GM18909 (cell line): ENCODE measurements around the gene ZFYVE21.

ENCODE experiments used
- ATAC-seq: cut with Tn5 transposase; IDR thresholded peaks from one replicate; pipeline ENCODE4 v1.9.1; 2021; ENCODE audit warnings: mild to moderate bottlenecking; ENCODE audit not compliant: unreplicated experiment, poor library complexity

ZFYVE21 gene

GRCh38 chr14:103721334-103722120 is 5.9 kb downstream of the ZFYVE21 start:
- no peak for ATAC-seq

- ATAC-seq = no peak
These were observed 8.1 kb downstream of the ZFYVE21 start for GRCh38 chr14:103723748-103724081.

- no peak for ATAC-seq
These were observed 8.5 kb downstream of the ZFYVE21 start for GRCh38 chr14:103724116-103724515.

DNA sequence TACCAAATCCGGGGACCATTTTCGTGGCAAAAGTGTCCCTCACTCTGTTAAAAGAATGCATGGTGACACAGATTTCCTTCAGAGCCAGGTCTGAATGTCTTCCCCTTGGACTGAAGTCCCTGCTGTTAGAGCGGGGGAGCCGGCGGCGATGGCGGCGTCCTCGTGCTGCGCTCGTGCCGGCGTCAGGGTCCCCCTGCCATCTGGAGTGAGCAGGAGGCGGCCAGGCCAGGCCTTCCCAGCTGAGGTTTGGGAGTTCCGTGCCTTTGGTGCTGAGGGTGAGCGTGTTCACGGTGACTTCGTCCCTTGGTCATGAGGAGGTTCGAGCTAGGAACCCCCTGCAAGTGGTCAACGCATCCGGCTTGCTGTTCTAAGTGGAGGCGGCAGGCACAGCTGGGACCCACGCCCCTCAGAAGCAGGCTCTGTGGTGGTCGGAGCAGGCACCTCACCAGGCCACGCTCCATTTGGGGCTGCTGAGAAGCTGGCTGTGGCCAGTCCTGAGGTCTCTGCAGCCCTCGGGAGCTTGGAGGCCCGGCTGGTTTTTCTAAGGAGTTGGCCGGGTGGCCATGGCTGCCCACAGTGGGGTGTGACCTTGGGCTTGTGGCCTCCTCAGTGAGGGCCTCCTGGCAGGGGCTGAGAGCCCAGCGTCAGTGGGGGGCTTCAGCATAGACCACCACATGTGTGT is 9.5 kb downstream of the ZFYVE21 start:
- no peak for ATAC-seq

DNA sequence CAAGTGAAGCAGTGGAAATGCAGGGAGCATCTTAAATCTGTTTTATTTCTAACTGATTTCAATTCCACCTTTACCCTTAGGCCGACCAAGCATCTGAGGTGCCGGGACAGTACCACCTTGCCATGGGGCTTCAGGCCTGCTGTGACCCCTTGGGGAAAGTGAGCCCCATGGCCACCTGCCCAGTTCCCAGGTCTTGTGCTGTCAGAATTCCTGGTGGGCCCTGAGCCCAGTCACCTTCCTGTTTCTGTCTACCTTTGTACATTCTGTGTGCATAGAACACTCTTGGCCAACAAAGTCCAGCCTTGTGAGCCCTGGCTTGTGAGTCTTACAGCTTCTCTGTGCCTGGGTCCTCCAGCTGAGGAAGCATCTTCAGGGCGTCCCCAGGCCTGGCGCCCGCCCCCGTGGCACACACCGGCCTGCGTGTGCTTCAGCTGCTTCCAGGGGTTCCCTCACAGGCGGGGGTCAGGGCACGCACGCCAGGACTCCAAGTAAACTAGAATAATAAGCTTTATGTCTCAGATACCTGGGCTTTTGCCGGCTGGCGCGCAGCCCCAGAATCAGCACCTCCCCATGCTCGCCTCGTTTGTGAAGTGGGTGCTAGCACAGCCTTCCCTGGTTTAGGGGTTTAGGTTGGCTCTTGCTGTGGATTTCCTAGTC is 10.3 kb downstream of the ZFYVE21 start:
- no peak for ATAC-seq

- no peak for ATAC-seq
These were observed 10.9 kb downstream of the ZFYVE21 start for GRCh38 chr14:103726474-103726873.

DNA sequence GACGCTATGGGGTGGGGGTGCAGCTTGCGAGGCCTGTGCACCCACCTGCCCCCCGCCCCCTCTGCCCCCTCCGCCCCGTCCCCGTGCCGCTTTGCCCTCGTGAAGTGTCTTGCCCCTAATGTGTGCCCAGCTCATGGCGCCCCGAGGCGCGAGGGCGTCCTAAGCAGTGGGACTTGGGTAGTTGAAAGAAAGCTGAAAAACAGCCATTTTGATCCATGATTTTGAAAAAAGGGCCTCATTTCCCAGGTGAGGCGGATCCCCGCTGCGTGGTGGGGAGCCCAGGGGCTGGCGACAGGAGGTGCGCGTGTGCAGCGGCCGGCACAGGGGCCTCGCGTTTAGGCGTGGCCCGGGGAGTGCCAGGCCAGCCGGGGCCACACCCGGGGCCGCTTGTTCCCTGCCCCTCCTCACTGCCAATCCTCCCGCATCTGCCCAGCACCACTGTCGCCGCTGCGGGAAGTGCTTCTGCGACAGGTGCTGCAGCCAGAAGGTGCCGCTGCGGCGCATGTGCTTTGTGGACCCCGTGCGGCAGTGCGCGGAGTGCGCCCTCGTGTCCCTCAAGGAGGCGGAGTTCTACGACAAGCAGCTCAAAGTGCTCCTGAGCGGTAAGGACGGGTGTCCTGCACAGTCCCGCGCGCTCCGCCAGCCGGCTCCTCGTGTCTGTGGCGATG is 11.8 kb downstream of the ZFYVE21 start:
- ATAC-seq = no peak

DNA sequence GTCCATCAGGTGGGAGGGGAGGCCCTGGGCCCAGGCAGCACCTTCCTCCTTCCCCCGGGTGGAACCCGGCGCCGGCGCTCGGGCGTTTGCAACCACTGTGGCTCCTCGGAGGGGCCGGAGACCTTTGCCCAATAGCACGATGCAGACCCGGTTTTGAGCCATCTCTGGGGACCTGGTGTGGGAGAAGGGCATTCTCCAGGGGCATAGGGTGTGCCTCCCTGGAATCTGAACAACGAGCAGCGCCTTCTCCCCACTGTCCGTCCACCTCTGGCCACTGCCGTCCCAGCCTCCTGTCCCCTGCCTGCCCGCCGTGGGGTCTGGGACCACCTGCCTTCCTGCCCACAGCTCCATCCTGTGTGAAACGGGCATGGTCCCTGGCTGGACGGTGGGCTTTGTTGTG is 12.5 kb downstream of the ZFYVE21 start:
- no peak for ATAC-seq

DNA sequence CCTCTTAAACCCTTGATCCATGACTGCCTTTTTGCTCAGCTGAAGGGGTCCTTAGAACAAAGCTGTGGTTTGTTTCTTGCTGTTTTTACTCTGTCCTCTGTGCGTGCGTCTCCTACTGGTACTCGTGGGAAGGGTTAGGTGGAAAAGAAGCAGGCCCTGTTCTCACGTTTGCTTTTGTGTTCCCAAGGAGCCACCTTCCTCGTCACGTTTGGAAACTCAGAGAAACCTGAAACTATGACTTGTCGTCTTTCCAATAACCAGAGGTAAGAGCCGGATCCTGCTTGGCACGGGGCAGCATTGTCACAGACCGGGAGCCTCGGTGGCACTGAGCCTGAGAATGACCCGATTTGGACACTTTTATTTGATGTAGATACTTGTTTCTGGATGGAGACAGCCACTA is 13.1 kb downstream of the ZFYVE21 start:
- ATAC-seq = no peak

GRCh38 chr14:103729496-103730448 is 14.2 kb downstream of the ZFYVE21 start:
- ATAC-seq = no peak

GRCh38 chr14:103730490-103731035 is 15.0 kb downstream of the ZFYVE21 start:
- no peak for ATAC-seq

- ATAC-seq = no peak
These were observed 15.9 kb downstream of the ZFYVE21 start for GRCh38 chr14:103731481-103731880.

- no peak for ATAC-seq
These were observed 16.6 kb downstream of the ZFYVE21 start for GRCh38 chr14:103731916-103732867.

DNA sequence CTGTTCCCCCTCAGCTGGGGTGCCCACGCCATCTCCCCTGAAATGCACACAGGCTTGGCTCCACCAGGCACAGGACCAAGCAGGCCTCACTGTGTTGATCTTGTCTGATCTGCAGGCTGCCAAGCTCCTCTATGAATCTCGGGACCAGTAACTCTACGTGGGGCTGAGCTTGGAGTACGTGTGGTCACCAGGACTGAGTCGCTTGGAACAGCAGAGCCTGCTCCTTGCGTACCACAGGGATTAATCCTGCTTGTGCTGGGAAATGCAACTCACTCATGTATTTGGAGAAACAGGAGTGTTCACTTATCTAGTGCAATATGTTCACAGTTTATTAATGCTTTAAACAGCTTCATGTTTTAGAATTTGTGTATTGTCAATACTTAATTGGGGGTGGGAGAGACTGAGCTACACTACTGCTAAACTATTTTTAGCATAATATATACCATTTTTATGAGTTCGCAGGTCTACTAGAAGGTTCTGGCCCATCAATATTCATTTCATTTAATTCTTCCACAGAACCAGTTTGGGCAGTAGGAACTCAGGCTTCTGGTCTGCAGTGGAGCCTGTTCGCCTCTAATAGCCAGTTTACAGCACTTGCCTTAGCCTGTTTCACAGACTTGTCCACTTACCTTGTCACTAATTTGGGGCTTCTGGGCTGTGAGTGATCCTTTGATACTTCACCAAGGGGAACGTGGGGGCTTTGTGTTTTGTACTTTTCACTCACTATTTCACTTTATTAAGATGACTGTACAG is 17.4 kb downstream of the ZFYVE21 start:
- no peak for ATAC-seq

DNA sequence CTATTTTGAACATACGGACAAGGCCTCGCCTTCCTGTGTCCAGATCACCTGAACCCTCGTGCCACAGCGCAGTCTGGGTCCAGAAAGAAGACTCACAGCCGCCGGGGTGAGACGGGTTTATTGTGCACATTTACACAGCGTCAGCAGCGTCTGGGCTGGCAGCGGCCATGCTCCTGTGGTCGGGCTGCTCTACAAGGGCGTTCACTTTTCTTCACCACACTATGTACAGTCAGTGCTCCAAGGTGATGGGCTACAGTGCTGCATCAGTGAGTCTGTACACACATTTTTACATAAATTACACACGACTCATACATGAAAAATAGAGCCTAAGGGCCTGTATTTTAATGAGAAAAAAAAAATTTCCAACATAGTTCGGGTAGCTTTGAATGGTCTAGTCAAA is 18.0 kb downstream of the ZFYVE21 start:
- ATAC-seq = no peak

DNA sequence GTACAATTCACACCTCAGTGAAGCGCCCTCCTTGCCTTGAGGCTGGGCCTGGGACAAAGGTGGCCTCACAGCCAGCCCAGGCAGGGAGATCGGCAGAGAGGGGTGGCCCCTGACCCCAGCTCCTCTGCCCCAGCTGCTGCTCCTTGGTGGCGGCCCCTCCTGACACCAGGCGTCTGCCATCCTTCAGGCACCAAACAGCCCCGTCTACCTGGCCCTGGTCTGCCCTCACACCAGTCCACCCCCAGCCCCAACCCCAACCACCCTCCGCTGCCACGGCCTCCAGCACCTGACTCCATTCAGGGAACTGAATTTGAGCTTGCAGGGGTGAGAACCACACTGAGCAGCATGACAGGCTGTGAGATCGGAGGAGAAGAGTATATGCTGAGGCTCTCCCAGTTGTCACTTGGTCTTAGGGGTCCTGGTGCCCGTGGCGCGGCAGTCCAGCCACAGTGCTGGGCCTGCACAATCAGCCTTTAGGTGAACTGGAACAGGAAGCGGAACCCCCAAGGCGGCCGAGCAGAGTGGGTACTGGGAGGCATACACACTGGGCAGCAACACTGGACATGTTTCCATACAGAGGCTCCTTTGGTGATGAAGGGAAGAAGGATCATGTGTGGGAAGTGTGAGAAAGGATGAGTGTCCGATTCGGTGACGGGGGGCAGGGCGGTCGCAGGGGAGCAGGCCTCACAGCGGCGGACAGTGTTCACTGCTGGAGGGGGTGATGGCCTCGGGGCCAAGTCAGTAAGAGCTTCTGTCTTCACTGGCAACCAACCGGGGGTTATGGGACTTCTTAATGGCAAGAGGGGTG is 18.7 kb downstream of the ZFYVE21 start:
- ATAC-seq = no peak

GRCh38 chr14:103735022-103735421 is 19.4 kb downstream of the ZFYVE21 start:
- ATAC-seq = no peak
